HG03558 (cell line): ENCODE measurements around the gene ATG16L1.

Source experiments
- ATAC-seq: cut with Tn5 transposase; IDR thresholded peaks from one replicate; pipeline ENCODE4 v1.9.1; 2021; ENCODE audit warnings: moderate number of reproducible peaks; ENCODE audit not compliant: unreplicated experiment; ENCODE audit errors: extremely low read depth

The ATG16L1 gene

GRCh38 chr2:233252227-233252626 lies 754 bp downstream of the ATG16L1 start:
- no peak for ATAC-seq

DNA sequence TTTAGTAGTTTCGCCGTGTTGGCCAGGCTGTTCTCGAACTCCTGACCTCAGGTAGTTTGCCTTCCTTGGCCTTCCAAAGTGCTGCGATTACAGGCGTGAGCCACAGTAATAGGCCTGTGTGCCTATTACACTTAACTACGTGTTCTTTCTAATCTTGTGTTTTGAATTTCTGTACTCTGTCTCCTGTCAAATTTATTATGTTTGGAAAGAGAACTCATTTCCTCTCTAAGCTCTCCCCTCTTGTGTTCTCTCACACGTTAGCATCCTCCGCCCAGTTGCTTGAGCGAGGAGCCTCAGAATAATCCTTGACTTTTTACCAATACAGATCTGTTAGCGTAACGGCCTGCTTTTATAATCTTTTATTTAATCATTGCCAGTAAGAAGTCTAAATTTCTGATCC lies 3.7 kb downstream of the ATG16L1 start:
- ATAC-seq = no peak

DNA sequence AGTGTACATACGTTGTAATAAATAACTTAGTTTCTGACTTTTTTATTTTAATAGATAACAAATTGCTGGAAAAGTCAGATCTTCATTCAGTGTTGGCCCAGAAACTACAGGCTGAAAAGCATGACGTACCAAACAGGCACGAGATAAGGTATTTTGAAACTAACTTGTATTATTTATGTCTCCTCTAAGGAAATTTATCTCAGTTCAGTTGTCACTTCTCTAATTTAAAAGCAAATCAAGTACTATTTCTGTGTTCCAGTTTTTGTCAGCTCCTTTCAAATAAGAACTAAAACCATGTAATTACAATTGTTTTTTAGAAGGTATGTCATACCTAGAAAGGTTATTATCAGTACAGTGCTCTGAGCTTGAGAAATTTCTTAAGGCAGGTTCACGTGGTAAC lies 4.6 kb downstream of the ATG16L1 start:
- no peak for ATAC-seq

DNA sequence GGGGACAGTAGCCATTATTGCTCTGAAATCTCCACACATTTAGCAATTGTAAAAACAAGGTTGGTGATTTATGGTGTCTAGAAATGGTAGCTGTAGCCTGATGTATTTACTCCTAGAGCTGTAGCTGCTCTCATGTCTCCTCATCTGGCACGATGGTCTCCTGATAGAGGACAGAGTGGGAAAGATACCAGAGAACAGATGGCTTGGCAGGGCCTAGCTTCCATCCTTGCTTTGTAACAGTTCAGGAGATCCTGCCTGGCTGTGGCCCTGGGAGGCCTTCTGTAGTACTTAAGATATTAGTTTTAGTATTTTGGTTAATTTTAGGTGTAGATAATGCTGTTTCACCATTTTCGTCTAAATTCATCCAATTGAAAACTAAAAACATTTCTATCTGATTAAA lies 6.7 kb downstream of the ATG16L1 start:
- no peak for ATAC-seq

DNA sequence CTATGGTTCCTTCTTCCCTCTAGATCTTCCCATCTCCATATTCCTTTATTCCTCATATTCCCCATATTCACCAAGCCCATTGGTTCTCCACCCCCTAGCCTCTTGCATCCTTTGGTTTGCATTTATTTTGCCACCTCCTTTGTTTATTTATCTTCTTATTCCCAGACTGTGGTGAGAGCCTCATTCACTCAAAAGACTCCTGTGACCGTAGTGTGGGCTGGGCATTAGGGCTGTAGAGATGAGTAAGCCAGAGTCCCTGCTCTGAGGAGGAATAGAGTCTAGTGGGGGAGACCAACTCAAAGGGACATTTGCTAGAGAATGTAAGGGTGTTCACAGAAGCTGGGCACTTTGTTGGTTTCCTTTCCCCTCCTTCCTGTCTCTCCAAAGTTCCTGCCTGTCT lies 8.3 kb downstream of the ATG16L1 start:
- no peak for ATAC-seq

DNA sequence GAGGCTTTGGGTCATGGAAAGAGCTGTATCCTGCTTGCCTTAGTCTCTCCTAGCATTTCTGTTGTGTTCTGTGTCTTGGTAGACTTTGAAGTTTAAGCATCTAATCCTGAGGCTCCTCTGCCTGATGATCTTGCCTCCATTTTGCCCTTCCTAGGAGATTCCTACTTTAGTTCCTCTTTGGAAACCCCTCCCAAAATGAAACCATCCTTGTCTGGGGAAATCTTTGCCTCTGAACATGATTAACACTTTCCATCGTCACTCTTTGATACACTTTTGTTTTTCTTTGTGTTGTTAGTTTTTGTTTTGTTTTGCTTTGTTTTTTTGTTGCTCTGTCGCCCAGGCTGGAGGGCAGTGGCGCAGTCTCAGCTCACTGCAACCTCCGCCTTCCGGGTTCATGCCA lies 9.2 kb downstream of the ATG16L1 start:
- ATAC-seq = no peak

GRCh38 chr2:233261819-233262555 lies 10.5 kb downstream of the ATG16L1 start:
- no peak for ATAC-seq

DNA sequence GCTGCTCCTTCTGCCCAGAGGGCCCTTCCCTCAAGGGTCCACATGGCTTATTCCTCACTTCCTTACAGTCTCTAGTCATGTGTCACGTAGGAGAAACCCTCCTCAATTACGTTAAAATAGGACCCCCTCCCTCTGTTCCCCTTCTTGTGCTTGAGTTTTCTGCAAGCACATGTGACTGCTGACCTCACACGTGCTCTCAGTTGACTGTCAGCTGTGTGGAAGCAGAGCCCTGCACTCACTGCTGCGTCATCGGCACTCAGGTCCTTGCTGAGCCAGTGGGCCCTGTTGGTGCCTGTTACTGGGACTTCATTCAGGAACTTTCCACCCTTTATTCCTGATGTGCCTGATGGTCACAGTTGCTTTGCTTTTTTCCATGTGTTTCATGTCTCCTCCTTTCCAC lies 11.1 kb downstream of the ATG16L1 start:
- ATAC-seq = no peak

DNA sequence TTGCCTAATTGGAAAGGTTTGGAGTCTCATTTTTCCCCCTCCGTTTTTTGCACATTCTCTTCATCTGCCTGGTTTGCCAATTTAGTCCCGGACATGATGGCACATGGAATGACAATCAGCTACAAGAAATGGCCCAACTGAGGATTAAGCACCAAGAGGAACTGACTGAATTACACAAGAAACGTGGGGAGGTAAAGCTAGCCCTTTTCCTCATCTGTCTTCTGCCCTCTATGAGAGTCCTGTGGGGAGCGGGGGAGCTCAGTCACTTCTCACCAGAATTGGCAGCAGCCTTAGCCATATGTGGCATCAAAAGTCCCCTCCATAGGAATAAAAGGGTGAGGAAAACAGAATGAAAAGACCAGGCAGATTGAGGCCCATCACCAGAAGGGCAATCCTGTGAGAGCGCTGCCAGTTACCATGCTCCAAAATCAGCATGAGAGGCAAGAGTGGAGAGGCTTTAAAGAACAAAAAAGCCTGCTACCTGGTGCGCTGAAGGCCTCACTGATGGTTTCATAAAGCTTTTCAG lies 11.6 kb downstream of the ATG16L1 start:
- no peak for ATAC-seq

- no peak for ATAC-seq
Measured at GRCh38 chr2:233264667-233265066, 13.2 kb downstream of the ATG16L1 start.

GRCh38 chr2:233265899-233266431 lies 14.5 kb downstream of the ATG16L1 start:
- ATAC-seq = no peak

DNA sequence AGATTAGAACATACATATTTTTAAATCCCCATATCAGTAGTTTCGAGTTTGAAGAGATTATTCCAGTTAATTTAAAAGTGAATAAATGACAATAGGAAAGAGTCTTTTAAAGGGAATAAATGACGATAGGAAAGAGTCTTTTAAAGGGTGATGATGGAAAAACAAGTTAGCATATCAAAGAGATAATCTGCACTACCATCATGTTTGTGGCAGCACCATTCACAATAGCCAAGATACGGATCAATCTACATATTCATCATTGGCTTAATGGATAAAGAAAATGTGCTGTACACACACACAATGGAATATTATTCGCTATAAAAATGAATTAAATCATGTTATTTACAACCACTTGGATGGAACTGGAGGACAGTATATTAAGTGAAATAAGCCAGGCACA lies 15.0 kb downstream of the ATG16L1 start:
- no peak for ATAC-seq

- ATAC-seq = peak; percentile 59
Measured at GRCh38 chr2:233267516-233268245, 16.2 kb downstream of the ATG16L1 start.

DNA sequence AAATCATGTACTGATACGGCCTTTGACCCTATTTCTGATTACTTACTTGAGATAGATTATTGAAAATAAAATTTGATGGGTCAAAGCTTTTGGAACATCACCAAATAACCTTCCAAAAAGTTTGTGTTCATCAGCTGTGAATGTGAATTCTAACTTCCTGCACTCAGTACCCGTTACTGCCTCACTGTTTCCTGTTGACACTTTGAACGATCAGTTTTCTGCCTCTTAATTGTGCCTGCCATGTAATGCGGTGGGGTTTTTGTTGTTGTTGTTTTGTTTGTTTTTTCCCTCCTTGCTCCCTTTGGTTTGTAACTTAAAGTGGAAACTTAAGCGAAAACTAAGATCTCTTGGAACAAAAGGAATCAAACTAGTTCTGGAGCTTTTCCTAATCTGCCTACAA lies 18.9 kb downstream of the ATG16L1 start:
- no peak for ATAC-seq

GRCh38 chr2:233270951-233271350 lies 19.5 kb downstream of the ATG16L1 start:
- no peak for ATAC-seq

- ATAC-seq = no peak
Measured at GRCh38 chr2:233271693-233272092, 20.2 kb downstream of the ATG16L1 start.

DNA sequence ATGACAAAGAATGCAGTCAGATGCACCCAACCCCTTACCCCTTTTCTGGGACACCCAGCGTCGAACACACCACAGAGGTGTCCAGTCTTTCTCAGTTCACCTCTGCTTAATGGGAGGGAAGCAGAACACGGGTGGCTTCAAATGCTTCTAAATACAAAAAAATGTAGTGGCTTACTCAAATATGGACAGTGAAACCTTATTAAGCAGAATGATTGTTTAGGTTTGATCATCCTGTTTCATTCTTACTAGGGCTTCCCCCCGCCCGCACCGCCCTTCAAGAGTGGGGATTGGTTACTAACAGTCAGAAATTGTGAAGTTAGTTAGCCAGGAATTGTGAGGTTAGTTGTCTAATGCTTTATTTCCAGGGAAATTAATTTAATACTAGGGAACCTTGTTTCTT lies 21.6 kb downstream of the ATG16L1 start:
- no peak for ATAC-seq

- no peak for ATAC-seq
Measured at GRCh38 chr2:233275223-233275622, 23.8 kb downstream of the ATG16L1 start.

DNA sequence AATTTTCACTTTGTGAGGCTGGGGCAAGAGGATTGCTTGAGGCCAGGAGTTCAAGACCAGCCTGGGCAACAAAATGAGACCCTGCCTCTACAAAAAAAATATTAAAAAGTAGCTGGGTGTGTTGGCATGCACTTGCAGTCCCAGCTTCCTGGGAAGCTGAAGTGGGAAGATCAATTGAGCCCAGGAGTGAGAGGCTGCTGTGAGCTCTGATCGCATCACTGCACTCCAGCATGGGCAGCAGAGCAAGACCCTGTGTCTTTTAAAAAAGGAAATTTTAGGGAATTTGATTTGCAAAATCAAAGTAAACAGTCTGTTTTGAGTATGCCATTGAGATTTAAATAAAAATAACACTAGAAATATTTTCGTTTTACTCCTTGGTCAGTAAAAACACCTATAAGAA lies 27.4 kb downstream of the ATG16L1 start:
- no peak for ATAC-seq

DNA sequence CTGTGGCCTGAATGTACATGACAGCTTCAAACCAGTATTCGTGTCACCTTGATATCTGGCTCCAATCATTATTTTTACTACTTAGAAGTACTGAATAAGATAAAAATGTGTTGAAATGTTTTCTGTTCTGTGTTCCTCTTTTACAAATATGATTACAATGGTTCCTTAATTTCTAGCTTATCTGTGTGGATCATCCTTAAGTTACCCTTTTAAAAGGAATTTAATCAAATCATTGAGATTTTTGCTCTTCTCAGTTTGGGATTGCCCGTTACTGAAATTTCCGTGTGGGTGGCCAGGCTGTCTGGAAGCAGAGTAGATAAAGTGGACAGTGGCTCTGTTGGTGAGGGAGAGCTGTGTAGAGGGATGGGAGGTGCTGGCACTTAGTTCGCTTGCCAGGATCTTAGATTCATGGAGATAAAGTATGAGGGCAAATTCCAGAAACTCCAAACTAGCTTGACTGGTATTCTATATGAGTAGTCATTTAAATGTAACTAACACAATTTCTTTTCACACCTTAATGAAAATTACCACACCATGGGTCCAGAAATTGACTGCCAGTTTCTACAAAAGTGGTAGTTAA lies 28.7 kb downstream of the ATG16L1 start:
- ATAC-seq = no peak

- no peak for ATAC-seq
Measured at GRCh38 chr2:233281553-233281952, 30.1 kb downstream of the ATG16L1 start.
